Transverse colon (tissue), 4 donors: ENCODE data around the gene OR2A14. TPM values are rescaled to one million over a fixed set of nuclear protein-coding genes. Genes with fewer than 3 reads are reported as not detected.

Experiments used
- DNase-seq: peaks from one replicate; pipeline ENCODE4 v3.0.0-alpha.2; 2019
- H3K27ac ChIP-seq, 4 donors: fragments of 200-600 bp; sonication (generic); 2 replicates each; pipeline ENCODE4 v1.5.1; 2016 to 2018; ENCODE audit warnings: inconsistent platforms in 4 of 4
- H3K27me3 ChIP-seq: fragments of 200-600 bp; sonication (generic); 2 replicates; pipeline ENCODE4 v1.5.1; 2017; ENCODE audit warnings: inconsistent platforms
- H3K36me3 ChIP-seq, 4 donors: fragments of 200-600 bp; sonication (generic); 2 replicates each; pipeline ENCODE4 v1.5.1; 2017 to 2019; ENCODE audit warnings: inconsistent platforms in 4 of 4
- H3K4me1 ChIP-seq, 4 donors: fragments of 200-600 bp; sonication (generic); 2 replicates each; pipeline ENCODE4 v1.5.1; 2017 to 2020; ENCODE audit warnings: inconsistent platforms in 4 of 4
- H3K4me3 ChIP-seq, 4 donors: fragments of 200-600 bp; sonication (generic); 1 replicate in 1 of 4; 2 replicates in 3 of 4; pipeline versions ENCODE4 v1.5.1 to v1.6.1; 2017 to 2019; ENCODE audit warnings: inconsistent platforms in 4 of 4
- H3K9me3 ChIP-seq, 2 donors: fragments of 200-600 bp; sonication (generic); 2 replicates each; pipeline ENCODE4 v1.5.1; 2017 to 2019; ENCODE audit warnings: inconsistent platforms in 2 of 2
- CTCF ChIP-seq, 5 experiments: fragments of 200-600 bp in 3 of 5; fragments of 450-650 bp in 2 of 5; sonication (generic) in 3 of 5; IDR thresholded peaks; 1 replicate in 2 of 5; 2 replicates in 3 of 5; pipeline ENCODE4 v1.5.1; 2016 to 2017; ENCODE audit warnings: antibody characterized with exemption in 5 of 5, inconsistent platforms in 3 of 5, mild to moderate bottlenecking in 2 of 5, moderate library complexity in 1 of 5
- EP300 ChIP-seq: sonication (generic); formaldehyde crosslinking; IDR thresholded peaks from one replicate; pipeline ENCODE4 v1.6.1; 2017; ENCODE audit warnings: antibody characterized with exemption, low read depth
- POLR2A ChIP-seq: fragments of 450-650 bp; IDR thresholded peaks from one replicate; pipeline ENCODE4 v1.6.1; 2016; ENCODE audit warnings: antibody characterized with exemption, mild to moderate bottlenecking, moderate library complexity
- POLR2AphosphoS5 ChIP-seq, 3 donors: sonication (generic); formaldehyde crosslinking; IDR thresholded peaks; one replicate each; pipeline ENCODE4 v1.6.1; 2016; ENCODE audit warnings: antibody characterized with exemption in 3 of 3
- WGBS, 2 donors: methylation state at CpG; one replicate each; pipeline ENCODE4 v1.1.5; 2018; ENCODE audit warnings: low coverage in 1 of 2; 5-methylcytosine and 5-hydroxymethylcytosine counted together
- in situ Hi-C, 4 donors: fragments of 200-750 bp; cut with MboI; loops; one replicate each; pipeline versions ENCODE4 v1.15.0 to v1.15.1; 2017; ENCODE audit warnings: low sequenced_read_pairs in 3 of 4, low pct_ligation_motif_present in 1 of 4, low pct_unique_long_range_greater_than_20kb in 1 of 4
- intact Hi-C: fragments of 100-400 bp; cut with DNase I; formaldehyde crosslinking; loops from one replicate; pipeline ENCODE4 v1.15.1; 2023; ENCODE audit warnings: low total_unique reads
- total RNA-seq, 4 donors: library from RNA; depleted of rRNA; stranded (reverse); fragments of >200 nt; gene quantifications; one replicate each; pipeline ENCODE4 v1.1.0, GENCODE V29; 2016

The OR2A14 gene
- total RNA-seq, 4 donors from 2014 or later: not detected

- Histone ChIP-seq H3K27ac (no peak overlapping the region), H3K4me3 (no peak overlapping the region), H3K36me3 (no peaks in the 10 kb centered on the region), H3K9me3 (peaks cover 0 to 3% of the 10 kb centered on the region in 2 donors), H3K27me3 (no peaks in the 10 kb centered on the region), H3K4me1 (no peaks in the 10 kb centered on the region)
- 54 to 85% methylated on average over 1 of the region's 1 CpG for WGBS, 2 donors
- in situ Hi-C loops: no loop called here
- TF ChIP-seq POLR2A (no peak), EP300 (no peak), CTCF (IDR thresholded peaks at IDR 0.05) (no peak), POLR2AphosphoS5 (IDR thresholded peaks at IDR 0.05) (no peak)
- DNase-seq: no peak
- intact Hi-C loops: no loop called here
Observed at GRCh38 chr7:144087230-144087629, 35.7 kb upstream of the OR2A14 start.

DNA sequence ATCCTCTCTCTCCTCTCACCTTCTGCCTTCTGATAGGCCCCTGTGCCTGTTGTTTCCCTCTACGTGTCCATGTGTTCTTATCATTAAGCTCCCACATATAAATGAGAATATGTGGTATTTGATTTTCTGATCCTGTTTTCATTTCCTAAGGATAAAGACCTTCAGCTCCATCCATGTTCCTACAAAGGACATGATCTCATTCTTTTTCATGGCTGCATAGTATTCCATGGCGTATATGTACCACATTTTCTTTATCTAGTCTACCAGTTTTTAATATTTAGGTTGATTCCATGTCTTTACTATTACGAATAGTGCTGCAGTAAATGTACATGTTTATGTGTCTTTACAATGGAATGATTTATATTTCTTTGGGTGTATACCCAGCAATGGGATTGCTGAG, 32.3 kb upstream of the OR2A14 start:
- H3K36me3 ChIP-seq: no peaks in the 10 kb centered on the region
- TF ChIP-seq EP300: no peak
- TF ChIP-seq POLR2AphosphoS5 (IDR thresholded peaks at IDR 0.05): no peak
- TF ChIP-seq POLR2A: no peak
- no peak for TF ChIP-seq CTCF (IDR thresholded peaks at IDR 0.05)
- no peak for DNase-seq
- intact Hi-C loops (no loop called here), in situ Hi-C loops (no loop called here)
- H3K27me3 ChIP-seq: no peaks in the 10 kb centered on the region
- WGBS, 2 donors: 83 to 87% methylated on average over 2 to 3 of the region's 3 CpGs
- H3K27ac ChIP-seq: no peak overlapping the region
- peaks cover 0 to 3% of the 10 kb centered on the region in 2 donors for H3K9me3 ChIP-seq
- no peak overlapping the region for H3K4me3 ChIP-seq
- no peaks in the 10 kb centered on the region for H3K4me1 ChIP-seq

DNA sequence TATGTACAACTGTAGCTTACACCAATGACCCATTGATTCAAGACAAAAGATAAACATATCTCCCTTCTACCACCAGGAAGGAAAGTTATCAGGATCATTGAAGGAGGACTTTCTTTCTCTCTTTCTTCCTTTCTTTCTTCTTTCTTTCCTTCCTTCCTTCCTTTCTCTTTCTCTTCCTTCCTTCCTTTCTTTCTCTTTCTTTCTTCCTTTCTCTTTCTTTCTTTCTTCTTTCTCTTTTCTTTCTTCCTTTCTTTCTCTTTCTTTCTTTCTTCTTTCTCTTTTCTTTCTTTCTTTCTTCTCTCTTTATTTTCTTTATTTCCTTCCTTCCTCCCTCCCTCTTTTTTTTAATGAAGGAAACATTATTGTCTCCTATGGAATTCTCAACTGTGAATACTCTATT, 24.2 kb upstream of the OR2A14 start:
- no peak for TF ChIP-seq POLR2A
- no peak for TF ChIP-seq CTCF (IDR thresholded peaks at IDR 0.05)
- TF ChIP-seq POLR2AphosphoS5 (IDR thresholded peaks at IDR 0.05): no peak
- no peak for TF ChIP-seq EP300
- no peaks in the 10 kb centered on the region for H3K27me3 ChIP-seq
- intact Hi-C loops: no loop called here
- H3K4me3 ChIP-seq: no peak overlapping the region
- in situ Hi-C loops: no loop called here
- no peak overlapping the region for H3K27ac ChIP-seq
- H3K9me3 ChIP-seq: no peaks in the 10 kb centered on the region
- no peaks in the 10 kb centered on the region for H3K36me3 ChIP-seq
- DNase-seq: no peak
- no peaks in the 10 kb centered on the region for H3K4me1 ChIP-seq

- intact Hi-C loops: no loop called here
- H3K9me3 ChIP-seq: no peaks in the 10 kb centered on the region
- no peak overlapping the region for H3K27ac ChIP-seq
- DNase-seq: no peak
- 49 to 51% methylated on average over 3 of the region's 3 CpGs for WGBS, 2 donors
- in situ Hi-C loops: no loop called here
- no peak for TF ChIP-seq POLR2AphosphoS5 (IDR thresholded peaks at IDR 0.05)
- TF ChIP-seq POLR2A: no peak
- TF ChIP-seq CTCF (IDR thresholded peaks at IDR 0.05): no peak
- no peaks in the 10 kb centered on the region for H3K4me1 ChIP-seq
- no peak overlapping the region for H3K4me3 ChIP-seq
- H3K27me3 ChIP-seq: no peaks in the 10 kb centered on the region
- H3K36me3 ChIP-seq: no peaks in the 10 kb centered on the region
Observed at GRCh38 chr7:144100607-144101006, 22.4 kb upstream of the OR2A14 start.
